ENCODE results near the gene SETD4.

DNA sequence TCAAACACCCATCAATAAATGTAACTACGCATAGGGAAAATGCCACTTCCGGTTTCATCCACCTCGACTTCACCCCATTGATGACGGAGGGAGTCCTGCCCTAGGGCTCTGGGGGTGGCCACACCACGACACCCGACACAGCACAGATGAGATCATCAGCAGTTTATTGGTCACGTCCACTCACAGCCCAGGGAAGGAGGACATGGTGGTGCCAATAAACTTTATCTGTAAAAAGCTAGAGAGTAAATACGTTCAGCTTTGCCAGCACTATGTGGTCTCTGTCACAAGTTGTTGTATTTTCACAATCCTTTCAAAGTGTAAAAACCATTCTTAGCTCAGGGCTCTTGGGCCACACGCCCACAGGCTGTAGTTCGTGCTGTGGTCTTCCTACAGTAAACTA, 16.3 kb downstream of the SETD4 start:
- TF ChIP-seq, protein P1, sequence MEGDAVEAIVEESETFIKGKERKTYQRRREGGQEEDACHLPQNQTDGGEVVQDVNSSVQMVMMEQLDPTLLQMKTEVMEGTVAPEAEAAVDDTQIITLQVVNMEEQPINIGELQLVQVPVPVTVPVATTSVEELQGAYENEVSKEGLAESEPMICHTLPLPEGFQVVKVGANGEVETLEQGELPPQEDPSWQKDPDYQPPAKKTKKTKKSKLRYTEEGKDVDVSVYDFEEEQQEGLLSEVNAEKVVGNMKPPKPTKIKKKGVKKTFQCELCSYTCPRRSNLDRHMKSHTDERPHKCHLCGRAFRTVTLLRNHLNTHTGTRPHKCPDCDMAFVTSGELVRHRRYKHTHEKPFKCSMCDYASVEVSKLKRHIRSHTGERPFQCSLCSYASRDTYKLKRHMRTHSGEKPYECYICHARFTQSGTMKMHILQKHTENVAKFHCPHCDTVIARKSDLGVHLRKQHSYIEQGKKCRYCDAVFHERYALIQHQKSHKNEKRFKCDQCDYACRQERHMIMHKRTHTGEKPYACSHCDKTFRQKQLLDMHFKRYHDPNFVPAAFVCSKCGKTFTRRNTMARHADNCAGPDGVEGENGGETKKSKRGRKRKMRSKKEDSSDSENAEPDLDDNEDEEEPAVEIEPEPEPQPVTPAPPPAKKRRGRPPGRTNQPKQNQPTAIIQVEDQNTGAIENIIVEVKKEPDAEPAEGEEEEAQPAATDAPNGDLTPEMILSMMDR (IDR thresholded peaks at IDR 0.05; ENCODE audit: borderline replicate concordance, extremely low read depth, low read length, poor library complexity, severe bottlenecking) = no peak
- no peak for TF ChIP-seq EZH2 (IDR thresholded peaks at IDR 0.05; ENCODE audit: borderline replicate concordance, low read depth, low read length, severe bottlenecking)

Data from DND-41 (cell line).